ENCODE data around the gene PATE2. TPM values are rescaled to one million over a fixed set of nuclear protein-coding genes. Genes with fewer than 3 reads are reported as not detected.

PATE2 gene
- polyA plus RNA-seq, 10 donors: 0.14 TPM; not detected in 9

Other genes with a start within 250 kb of the PATE2 start
- gene EI24, start 209.4 kb downstream of the PATE2 start, polyA plus RNA-seq (ENCODE audit: insufficient read length in 10 of 10): 10 to 100 TPM; 65.6 to 78.0 (median 68.8) TPM
- 100 to 1,000 TPM; 110 to 150 (median 119) TPM for gene STT3A, start 186.0 kb downstream of the PATE2 start, polyA plus RNA-seq (ENCODE audit: insufficient read length in 10 of 10)
- 10 to 100 TPM in 4 of 10 donors, 1 to 10 TPM in 6; 6.5 to 17.2 (median 9.9) TPM for gene CHEK1, start 153.7 kb downstream of the PATE2 start, polyA plus RNA-seq (ENCODE audit: insufficient read length in 10 of 10)
- gene ACRV1, start 98.0 kb downstream of the PATE2 start, polyA plus RNA-seq (ENCODE audit: insufficient read length in 10 of 10): under 1 TPM; 0.18 to 0.55 (median 0.36) TPM
- gene PATE1, start 32.5 kb downstream of the PATE2 start, polyA plus RNA-seq (ENCODE audit: insufficient read length in 10 of 10): not detected
- gene PATE3, start 9.3 kb upstream of the PATE2 start, polyA plus RNA-seq (ENCODE audit: insufficient read length in 10 of 10): not detected
- under 1 TPM in 2 of 10 donors, not detected in 8; 0.13 to 0.22 TPM for gene PATE4, start 54.5 kb upstream of the PATE2 start, polyA plus RNA-seq (ENCODE audit: insufficient read length in 10 of 10)
- 1 to 10 TPM; 4.9 to 7.9 (median 6.4) TPM for gene HYLS1, start 108.8 kb upstream of the PATE2 start, polyA plus RNA-seq (ENCODE audit: insufficient read length in 10 of 10)
- 10 to 100 TPM in 9 of 10 donors, 1 to 10 TPM in 1; 9.5 to 14.4 (median 11.7) TPM for gene PUS3, start 124.4 kb upstream of the PATE2 start, polyA plus RNA-seq (ENCODE audit: insufficient read length in 10 of 10)
- gene DDX25, start 125.7 kb upstream of the PATE2 start, polyA plus RNA-seq (ENCODE audit: insufficient read length in 10 of 10): 1 to 10 TPM in 1 of 10 donors, under 1 TPM in 9; 0.17 to 1.5 (median 0.52) TPM
- gene VSIG10L2, start 167.2 kb upstream of the PATE2 start, polyA plus RNA-seq (ENCODE audit: insufficient read length in 10 of 10): under 1 TPM in 3 of 10 donors, not detected in 7; 0.07 to 0.53 (median 0.17) TPM

All from muscle of back (tissue), 10 donors.